Type B pancreatic cell (in vitro differentiated cells): Measurements from ENCODE around the gene AIG1. TPM values are rescaled to one million over a fixed set of nuclear protein-coding genes. Genes with fewer than 3 reads are reported as not detected.

Experiments
- DNase-seq: peaks from one replicate; pipeline ENCODE4 v3.0.0; 2021; ENCODE audit warnings: mixed read lengths; ENCODE audit not compliant: unreplicated experiment; ENCODE audit errors: extremely low spot score
- H3K27ac Mint-ChIP-seq: 2 replicates; pipeline ENCODE4 v1.8.0; 2021; ENCODE audit warnings: mild to moderate bottlenecking, mixed read lengths
- H3K27me3 Mint-ChIP-seq: 2 replicates; pipeline ENCODE4 v1.8.0; 2021; ENCODE audit warnings: mixed read lengths
- H3K36me3 Mint-ChIP-seq: 2 replicates; pipeline ENCODE4 v1.8.0; 2021; ENCODE audit warnings: mixed read lengths
- H3K4me1 Mint-ChIP-seq: one replicate; pipeline ENCODE4 v1.8.0; 2021; ENCODE audit warnings: mixed read lengths; ENCODE audit not compliant: unreplicated experiment
- H3K4me3 Mint-ChIP-seq: 2 replicates; pipeline ENCODE4 v1.8.0; 2021; ENCODE audit warnings: mild to moderate bottlenecking, mixed read lengths
- H3K9me3 Mint-ChIP-seq: 2 replicates; pipeline ENCODE4 v1.8.0; 2021; ENCODE audit warnings: mixed read lengths
- CTCF ChIP-seq: fragments of 200-600 bp; sonication (generic); conservative IDR thresholded peaks from 2 replicates; pipeline ENCODE4 v1.5.0; 2021; ENCODE audit warnings: antibody characterized with exemption, mild to moderate bottlenecking
- total RNA-seq: library from RNA; stranded (reverse); gene quantifications from 2 replicates; pipeline ENCODE4 v1.2.1, GENCODE V29; 2021; ENCODE audit warnings: low replicate concordance

The AIG1 gene
- total RNA-seq, 1 donor from 2014 or later = 34.3 TPM

- DNase-seq = no peak
- Mint-ChIP-seq H3K9me3 (no peaks in the 10 kb centered on the region), H3K27me3 (no peaks in the 10 kb centered on the region), H3K4me3 (no peak overlapping the region), H3K27ac (no peak overlapping the region), H3K4me1 (no peaks in the 10 kb centered on the region), H3K36me3 (no peaks in the 10 kb centered on the region)
- TF ChIP-seq CTCF = no peak
Measured at GRCh38 chr6:143329323-143329722, 268.6 kb downstream of the AIG1 start.

GRCh38 chr6:143331362-143331761 lies 270.7 kb downstream of the AIG1 start:
- Mint-ChIP-seq H3K4me1 (no peaks in the 10 kb centered on the region), H3K36me3 (peaks cover 3% of the 10 kb centered on the region), H3K9me3 (no peaks in the 10 kb centered on the region), H3K4me3 (no peak overlapping the region), H3K27me3 (no peaks in the 10 kb centered on the region), H3K27ac (no peak overlapping the region)
- no peak for DNase-seq
- TF ChIP-seq CTCF = no peak

GRCh38 chr6:143332153-143332845 lies 271.6 kb downstream of the AIG1 start:
- H3K9me3 Mint-ChIP-seq = no peaks in the 10 kb centered on the region
- H3K27ac Mint-ChIP-seq = no peak overlapping the region
- DNase-seq = no peak
- no peaks in the 10 kb centered on the region for H3K27me3 Mint-ChIP-seq
- no peak for TF ChIP-seq CTCF
- no peak overlapping the region for H3K4me3 Mint-ChIP-seq
- H3K4me1 Mint-ChIP-seq = no peaks in the 10 kb centered on the region
- peaks cover 3% of the 10 kb centered on the region for H3K36me3 Mint-ChIP-seq

GRCh38 chr6:143333081-143333480 lies 272.4 kb downstream of the AIG1 start:
- H3K9me3 Mint-ChIP-seq = no peaks in the 10 kb centered on the region
- H3K36me3 Mint-ChIP-seq = peaks cover 6% of the 10 kb centered on the region
- no peak for DNase-seq
- no peak overlapping the region for H3K4me3 Mint-ChIP-seq
- no peaks in the 10 kb centered on the region for H3K4me1 Mint-ChIP-seq
- TF ChIP-seq CTCF = no peak
- H3K27ac Mint-ChIP-seq = no peak overlapping the region
- H3K27me3 Mint-ChIP-seq = no peaks in the 10 kb centered on the region

- DNase-seq = no peak
- no peak overlapping the region for H3K27ac Mint-ChIP-seq
- no peaks in the 10 kb centered on the region for H3K27me3 Mint-ChIP-seq
- H3K4me1 Mint-ChIP-seq = no peaks in the 10 kb centered on the region
- H3K9me3 Mint-ChIP-seq = no peaks in the 10 kb centered on the region
- TF ChIP-seq CTCF = no peak
- peaks cover 9% of the 10 kb centered on the region for H3K36me3 Mint-ChIP-seq
- H3K4me3 Mint-ChIP-seq = no peak overlapping the region
Measured at GRCh38 chr6:143333749-143334520, 273.2 kb downstream of the AIG1 start.
